ENCODE measurements around the gene POLG2.
"Not testable (repeated sequence)": the region's sequence is repeated elsewhere in the genome, so short reads cannot be mapped to it uniquely, and the experiment has no call there.

POLG2 gene

GRCh38 chr17:64439521-64439920, 57.3 kb downstream of the POLG2 start:
- not testable (repeated sequence) for DNase-seq

- DNase-seq: no peak
These were observed 58.8 kb downstream of the POLG2 start for GRCh38 chr17:64437944-64438525.

GRCh38 chr17:64431534-64431933, 65.3 kb downstream of the POLG2 start:
- no peak for DNase-seq

GRCh38 chr17:64430036-64430435, 66.8 kb downstream of the POLG2 start:
- DNase-seq: not testable (repeated sequence)

- DNase-seq: no peak
These were observed 68.4 kb downstream of the POLG2 start for GRCh38 chr17:64428406-64428805.
